ENCODE data around the gene PGLYRP4. TPM values are rescaled to one million over a fixed set of nuclear protein-coding genes. Genes with fewer than 3 reads are reported as not detected.

PGLYRP4 gene
- total and polyA plus RNA-seq, 2 donors (not counting 1 experiment from before 2014, with no cell fraction given) = not detected

DNA sequence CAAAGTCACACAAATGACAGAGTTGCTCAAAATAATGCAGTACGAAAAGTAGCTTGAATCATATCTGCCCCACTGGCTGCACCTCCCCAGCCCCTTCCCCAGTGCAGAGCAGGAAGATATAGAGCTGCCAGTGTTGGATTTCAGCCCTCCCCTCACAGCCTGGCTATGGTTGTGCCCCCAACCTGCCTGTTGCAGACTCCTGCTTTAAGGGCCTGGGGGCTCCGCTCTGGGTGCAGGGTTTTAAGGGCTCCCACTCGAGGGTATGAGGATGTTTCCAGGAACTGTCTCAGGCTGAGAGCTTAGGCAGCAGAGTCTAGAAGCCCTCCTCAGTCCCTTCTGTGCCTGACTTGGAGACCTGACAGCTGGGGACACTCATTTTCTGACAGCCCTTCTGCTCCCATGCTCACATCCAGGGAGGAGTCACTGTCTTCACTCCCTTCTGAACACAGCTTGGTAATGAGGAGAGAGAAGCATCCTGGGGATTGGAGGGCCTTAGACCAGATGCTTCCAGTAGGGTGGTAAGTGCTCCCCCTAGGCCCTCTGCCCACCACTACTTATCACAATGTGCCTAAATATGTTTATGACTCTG, 13.6 kb upstream of the PGLYRP4 start:
- Mint-ChIP-seq H3K4me1 (peaks cover 10% of the 10 kb centered on the region), H3K27ac (no peak overlapping the region), H3K9me3 (ENCODE audit: insufficient read depth) (no peaks in the 10 kb centered on the region), H3K27me3 (peaks cover 59% of the 10 kb centered on the region), H3K4me3 (no peak overlapping the region)
- Histone ChIP-seq H3K4me3 (ENCODE audit: control extremely low read depth in 1 of 5, extremely low read depth in 1 of 5, insufficient read depth in 1 of 5, low read depth in 2 of 5, low read length in 4 of 5) (no peak overlapping the region), H3K27me3 (replicated peaks in 1 of 4; ENCODE audit: control extremely low read depth in 1 of 4, control insufficient read depth in 3 of 4, insufficient read depth in 4 of 4, low read length in 3 of 4) (peaks cover 0 to 15% (median 0%) of the 10 kb centered on the region in 4 experiments), H2AFZ (ENCODE audit: insufficient read depth, low read depth, low read length, poor library complexity, severe bottlenecking) (no peak overlapping the region), H3K27ac (ENCODE audit: low read length in 2 of 2) (no peak overlapping the region), H3K9me3 (ENCODE audit: control extremely low read depth in 1 of 3, control insufficient read depth in 2 of 3, insufficient read depth in 1 of 3, low read length in 2 of 3) (no peaks in the 10 kb centered on the region), H3K36me3 (replicated peaks in 1 of 2; ENCODE audit: control extremely low read depth in 1 of 2, control insufficient read depth in 1 of 2, extremely low read depth in 1 of 2, insufficient read depth in 2 of 2, low read length in 1 of 2) (no peaks in the 10 kb centered on the region), H4K20me1 (ENCODE audit: control insufficient read depth, insufficient read depth, low read length, poor library complexity, severe bottlenecking) (no peaks in the 10 kb centered on the region), H3K79me2 (ENCODE audit: control insufficient read depth, insufficient read depth, low read length) (no peaks in the 10 kb centered on the region), H3K4me2 (replicated peaks; ENCODE audit: low read depth, low read length, poor library complexity, severe bottlenecking) (no peak overlapping the region), H3K4me1 (ENCODE audit: control insufficient read depth in 2 of 2, insufficient read depth in 2 of 2, low read length in 2 of 2) (peaks cover 9 to 10% of the 10 kb centered on the region in 2 donors), H3K9ac (ENCODE audit: low read length) (no peak overlapping the region)
- TF ChIP-seq EZH2 (IDR thresholded peaks at IDR 0.05; ENCODE audit: borderline replicate concordance, insufficient read depth, low read depth, low read length, poor library complexity, severe bottlenecking) = no peak
- TF ChIP-seq, protein P1, sequence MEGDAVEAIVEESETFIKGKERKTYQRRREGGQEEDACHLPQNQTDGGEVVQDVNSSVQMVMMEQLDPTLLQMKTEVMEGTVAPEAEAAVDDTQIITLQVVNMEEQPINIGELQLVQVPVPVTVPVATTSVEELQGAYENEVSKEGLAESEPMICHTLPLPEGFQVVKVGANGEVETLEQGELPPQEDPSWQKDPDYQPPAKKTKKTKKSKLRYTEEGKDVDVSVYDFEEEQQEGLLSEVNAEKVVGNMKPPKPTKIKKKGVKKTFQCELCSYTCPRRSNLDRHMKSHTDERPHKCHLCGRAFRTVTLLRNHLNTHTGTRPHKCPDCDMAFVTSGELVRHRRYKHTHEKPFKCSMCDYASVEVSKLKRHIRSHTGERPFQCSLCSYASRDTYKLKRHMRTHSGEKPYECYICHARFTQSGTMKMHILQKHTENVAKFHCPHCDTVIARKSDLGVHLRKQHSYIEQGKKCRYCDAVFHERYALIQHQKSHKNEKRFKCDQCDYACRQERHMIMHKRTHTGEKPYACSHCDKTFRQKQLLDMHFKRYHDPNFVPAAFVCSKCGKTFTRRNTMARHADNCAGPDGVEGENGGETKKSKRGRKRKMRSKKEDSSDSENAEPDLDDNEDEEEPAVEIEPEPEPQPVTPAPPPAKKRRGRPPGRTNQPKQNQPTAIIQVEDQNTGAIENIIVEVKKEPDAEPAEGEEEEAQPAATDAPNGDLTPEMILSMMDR (IDR thresholded peaks at IDR 0.05) = no peak
- ChIA-PET POLR2A (no interaction called here), CTCF (interaction anchor here (1.3 to 1.5 kb wide), 2 partner anchors 10 to 133 kb away, joined by 3 to 7 read pairs; no protein-coding TSS in a partner anchor)
- no peak for DNase-seq
- ATAC-seq (ENCODE audit: low read depth) = no peak
- 86% methylated on average over 3 of the region's 3 CpGs for WGBS (ENCODE audit: insufficient coverage)
- intact Hi-C loops (cut with micrococcal nuclease) = no loop called here

DNA sequence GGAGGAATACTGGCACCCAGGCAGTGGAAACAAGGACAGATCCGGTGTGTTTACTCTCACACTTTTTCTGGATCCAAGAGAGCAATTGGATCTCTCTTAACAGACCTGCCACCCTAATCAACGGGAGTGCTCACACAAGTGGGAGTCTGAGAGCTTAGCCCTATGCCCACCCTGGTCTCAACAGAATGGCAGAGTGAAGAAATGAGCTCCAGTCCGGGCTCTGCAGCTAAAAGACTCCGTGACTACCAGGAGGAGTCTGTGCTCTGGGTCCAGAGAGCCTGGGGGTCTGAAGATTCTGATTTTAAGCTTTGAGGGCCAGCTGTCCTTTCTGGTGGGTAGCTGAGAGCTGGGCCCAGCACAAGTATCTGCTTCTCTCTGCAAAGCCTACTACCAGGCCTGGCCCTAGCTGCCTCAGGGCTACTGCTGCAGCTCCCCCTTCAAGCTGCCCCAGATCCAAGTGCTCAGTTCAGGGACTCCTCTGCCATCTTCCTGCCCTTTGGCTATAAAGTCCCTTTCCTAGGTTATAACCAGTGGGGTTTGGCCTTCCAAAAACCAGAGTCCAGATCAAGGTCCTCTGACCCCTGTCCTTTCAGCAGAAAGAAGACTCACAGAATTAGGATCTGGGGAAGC, 13.0 kb upstream of the PGLYRP4 start:
- no peaks in the 10 kb centered on the region for H4K20me1 ChIP-seq (ENCODE audit: control insufficient read depth, insufficient read depth, low read length, poor library complexity, severe bottlenecking)
- no peaks in the 10 kb centered on the region for H3K9me3 Mint-ChIP-seq (ENCODE audit: insufficient read depth)
- H3K4me1 ChIP-seq (ENCODE audit: control insufficient read depth in 2 of 2, insufficient read depth in 2 of 2, low read length in 2 of 2) = peaks cover 10 to 12% of the 10 kb centered on the region in 2 donors
- H3K4me3 Mint-ChIP-seq = no peak overlapping the region
- H3K9ac ChIP-seq (ENCODE audit: low read length) = no peak overlapping the region
- CTCF ChIA-PET = interaction anchor here (1.3 kb wide), 1 partner anchor 9 kb away, joined by 7 read pairs; no protein-coding TSS in a partner anchor
- peaks cover 16% of the 10 kb centered on the region for H3K4me1 Mint-ChIP-seq
- intact Hi-C loops (cut with micrococcal nuclease) = no loop called here
- H3K27me3 Mint-ChIP-seq = peaks cover 60% of the 10 kb centered on the region
- H3K4me2 ChIP-seq (replicated peaks; ENCODE audit: low read depth, low read length, poor library complexity, severe bottlenecking) = no peak overlapping the region
- no peaks in the 10 kb centered on the region for H3K79me2 ChIP-seq (ENCODE audit: control insufficient read depth, insufficient read depth, low read length)
- no peaks in the 10 kb centered on the region for H3K9me3 ChIP-seq (ENCODE audit: control extremely low read depth in 1 of 3, control insufficient read depth in 2 of 3, insufficient read depth in 1 of 3, low read length in 2 of 3)
- POLR2A ChIA-PET = no interaction called here
- TF ChIP-seq, protein P1 (IDR thresholded peaks at IDR 0.05) = no peak
- no peak for TF ChIP-seq EZH2 (IDR thresholded peaks at IDR 0.05; ENCODE audit: borderline replicate concordance, insufficient read depth, low read depth, low read length, poor library complexity, severe bottlenecking)
- 82% methylated on average over 4 of the region's 4 CpGs for WGBS (ENCODE audit: insufficient coverage)
- peaks cover 0 to 15% (median 0%) of the 10 kb centered on the region in 4 experiments for H3K27me3 ChIP-seq (replicated peaks in 1 of 4; ENCODE audit: control extremely low read depth in 1 of 4, control insufficient read depth in 3 of 4, insufficient read depth in 4 of 4, low read length in 3 of 4)
- no peak overlapping the region for H2AFZ ChIP-seq (ENCODE audit: insufficient read depth, low read depth, low read length, poor library complexity, severe bottlenecking)
- no peak for DNase-seq
- no peak overlapping the region for H3K27ac ChIP-seq (ENCODE audit: low read length in 2 of 2)
- H3K4me3 ChIP-seq (ENCODE audit: control extremely low read depth in 1 of 5, extremely low read depth in 1 of 5, insufficient read depth in 1 of 5, low read depth in 2 of 5, low read length in 4 of 5) = no peak overlapping the region
- ATAC-seq (ENCODE audit: low read depth) = no peak
- H3K36me3 ChIP-seq (replicated peaks in 1 of 2; ENCODE audit: control extremely low read depth in 1 of 2, control insufficient read depth in 1 of 2, extremely low read depth in 1 of 2, insufficient read depth in 2 of 2, low read length in 1 of 2) = no peaks in the 10 kb centered on the region
- no peak overlapping the region for H3K27ac Mint-ChIP-seq

All from B cell (primary cell).